Neural progenitor cell (in vitro differentiated cells): ENCODE measurements around the gene PCDH15. TPM values are rescaled to one million over a fixed set of nuclear protein-coding genes. Genes with fewer than 3 reads are reported as not detected.

Experiments
- DNase-seq: peaks from one replicate; pipeline ENCODE4 v3.0.0-alpha.2; 2016; ENCODE audit warnings: low spot score
- H2AFZ ChIP-seq: fragments of 200-600 bp; sonication (generic); replicated peaks from 2 replicates; pipeline ENCODE4 v1.6.1; 2016; ENCODE audit warnings: antibody characterized with exemption
- H3F3A ChIP-seq: fragments of 200-600 bp; sonication (generic); 2 replicates; pipeline ENCODE4 v1.6.1; 2016; ENCODE audit warnings: antibody characterized with exemption, low read depth
- H3K27ac ChIP-seq: fragments of 200-600 bp; sonication (generic); 2 replicates; pipeline ENCODE4 v1.5.1; 2016; ENCODE audit warnings: mild to moderate bottlenecking
- H3K27me3 ChIP-seq: fragments of 200-600 bp; sonication (generic); 2 replicates; pipeline ENCODE4 v1.6.1; 2016; ENCODE audit warnings: mild to moderate bottlenecking, moderate library complexity
- H3K36me3 ChIP-seq: fragments of 200-600 bp; sonication (generic); 2 replicates; pipeline ENCODE4 v1.5.1; 2016
- H3K4me1 ChIP-seq: fragments of 200-600 bp; sonication (generic); 2 replicates; pipeline ENCODE4 v1.6.1; 2016; ENCODE audit warnings: mixed run types
- H3K4me2 ChIP-seq: fragments of 200-600 bp; sonication (generic); 2 replicates; pipeline ENCODE4 v1.6.1; 2016
- H3K4me3 ChIP-seq: fragments of 200-600 bp; sonication (generic); 2 replicates; pipeline ENCODE4 v1.5.1; 2016
- H3K79me2 ChIP-seq: fragments of 200-600 bp; sonication (generic); 2 replicates; pipeline ENCODE4 v1.6.1; 2016; ENCODE audit warnings: low read depth
- H3K9ac ChIP-seq: fragments of 200-600 bp; sonication (generic); 2 replicates; pipeline ENCODE4 v1.6.1; 2016
- H3K9me3 ChIP-seq: fragments of 200-600 bp; sonication (generic); 2 replicates; pipeline ENCODE4 v1.5.1; 2016; ENCODE audit warnings: low read depth
- H4K20me1 ChIP-seq: fragments of 200-600 bp; sonication (generic); 2 replicates; pipeline ENCODE4 v1.6.1; 2016; ENCODE audit warnings: low read depth
- H3K27ac Mint-ChIP-seq: 3 replicates; pipeline ENCODE4 v1.8.0; 2021; ENCODE audit warnings: mixed read lengths
- H3K27me3 Mint-ChIP-seq: 2 replicates; pipeline ENCODE4 v1.8.0; 2022; ENCODE audit warnings: low read depth, mild to moderate bottlenecking, inconsistent platforms, moderate library complexity, mixed read lengths; ENCODE audit not compliant: insufficient read depth
- H3K36me3 Mint-ChIP-seq: 3 replicates; pipeline ENCODE4 v1.8.0; 2021; ENCODE audit warnings: mixed read lengths
- H3K4me1 Mint-ChIP-seq: 3 replicates; pipeline ENCODE4 v1.8.0; 2021; ENCODE audit warnings: mixed read lengths
- H3K4me3 Mint-ChIP-seq: 3 replicates; pipeline ENCODE4 v1.8.0; 2021; ENCODE audit warnings: mild to moderate bottlenecking, moderate library complexity, mixed read lengths
- H3K9me3 Mint-ChIP-seq: 3 replicates; pipeline ENCODE4 v1.8.0; 2020; ENCODE audit warnings: mixed read lengths
- CTCF ChIP-seq: fragments of 200-600 bp; sonication (generic); IDR thresholded peaks from 2 replicates; pipeline ENCODE4 v1.5.1; 2017; ENCODE audit warnings: antibody characterized with exemption, mild to moderate bottlenecking
- EZH2 ChIP-seq: fragments of 200-600 bp; sonication (generic); IDR thresholded peaks from 2 replicates; pipeline ENCODE4 v1.6.1; 2017; ENCODE audit warnings: antibody characterized with exemption, mild to moderate bottlenecking, moderate library complexity
- EZH2phosphoT487 ChIP-seq: fragments of 200-600 bp; sonication (generic); IDR thresholded peaks from 2 replicates; pipeline ENCODE4 v1.6.1; 2017; ENCODE audit warnings: antibody characterized with exemption
- total RNA-seq: library from RNA; depleted of rRNA; stranded (reverse); fragments of >200 nt; gene quantifications from 2 replicates; pipeline ENCODE4 v1.2.3, GENCODE V29; 2015; ENCODE audit warnings: low replicate concordance

PCDH15 gene
- total RNA-seq, 1 donor from 2014 or later = 0.17 TPM

GRCh38 chr10:54797636-54798321, 3.3 kb downstream of the PCDH15 start:
- Histone ChIP-seq H3K36me3 (no peaks in the 10 kb centered on the region), H3K9me3 (no peaks in the 10 kb centered on the region), H3K27ac (no peak overlapping the region), H3K4me3 (no peak overlapping the region), H3K4me1 (peaks cover 16% of the 10 kb centered on the region), H2AFZ (no peak overlapping the region), H3K79me2 (no peaks in the 10 kb centered on the region), H3K4me2 (no peak overlapping the region), H4K20me1 (no peaks in the 10 kb centered on the region), H3K27me3 (no peaks in the 10 kb centered on the region), H3F3A (no peaks in the 10 kb centered on the region), H3K9ac (no peak overlapping the region)
- TF ChIP-seq CTCF = no peak
- TF ChIP-seq EZH2 = no peak
- peak overlapping the region; percentile 44 for H3K27ac Mint-ChIP-seq
- H3K9me3 Mint-ChIP-seq = no peaks in the 10 kb centered on the region
- no peak for DNase-seq
- H3K4me1 Mint-ChIP-seq = peaks cover 27% of the 10 kb centered on the region
- no peaks in the 10 kb centered on the region for H3K36me3 Mint-ChIP-seq
- no peaks in the 10 kb centered on the region for H3K27me3 Mint-ChIP-seq
- no peak overlapping the region for H3K4me3 Mint-ChIP-seq

GRCh38 chr10:54796881-54797280, 4.2 kb downstream of the PCDH15 start:
- Histone ChIP-seq H3K27me3 (no peaks in the 10 kb centered on the region), H3K79me2 (no peaks in the 10 kb centered on the region), H4K20me1 (no peaks in the 10 kb centered on the region), H3K9me3 (no peaks in the 10 kb centered on the region), H3K36me3 (no peaks in the 10 kb centered on the region), H3K4me1 (peaks cover 16% of the 10 kb centered on the region), H3K9ac (no peak overlapping the region), H3K27ac (peak overlapping the region; percentile 23), H3K4me2 (peak overlapping the region; percentile 47), H3F3A (no peaks in the 10 kb centered on the region), H3K4me3 (no peak overlapping the region), H2AFZ (no peak overlapping the region)
- H3K36me3 Mint-ChIP-seq = no peaks in the 10 kb centered on the region
- no peak overlapping the region for H3K4me3 Mint-ChIP-seq
- no peaks in the 10 kb centered on the region for H3K27me3 Mint-ChIP-seq
- peak overlapping the region; percentile 19 for H3K27ac Mint-ChIP-seq
- no peak for TF ChIP-seq EZH2
- TF ChIP-seq EZH2phosphoT487 = no peak
- no peak for TF ChIP-seq CTCF
- peak; percentile 60 for DNase-seq
- H3K4me1 Mint-ChIP-seq = peaks cover 27% of the 10 kb centered on the region
- no peaks in the 10 kb centered on the region for H3K9me3 Mint-ChIP-seq

- no peak overlapping the region for H3K4me3 ChIP-seq
- Mint-ChIP-seq H3K4me1 (peaks cover 4% of the 10 kb centered on the region), H3K27ac (no peak overlapping the region)
These were observed 24.4 kb downstream of the PCDH15 start for GRCh38 chr10:54776622-54777021.

More at GRCh38 chr10:54776622-54777021, 24.4 kb downstream of the PCDH15 start:
- Histone ChIP-seq H3K9me3 (no peaks in the 10 kb centered on the region), H3K27me3 (no peaks in the 10 kb centered on the region), H3K4me1 (no peaks in the 10 kb centered on the region), H3K4me2 (no peak overlapping the region), H3K27ac (no peak overlapping the region), H3K9ac (no peak overlapping the region), H2AFZ (no peak overlapping the region), H3F3A (no peaks in the 10 kb centered on the region), H4K20me1 (no peaks in the 10 kb centered on the region), H3K79me2 (no peaks in the 10 kb centered on the region), H3K36me3 (no peaks in the 10 kb centered on the region)
- Mint-ChIP-seq H3K27me3 (peaks cover 2% of the 10 kb centered on the region), H3K4me3 (no peak overlapping the region), H3K36me3 (peaks cover 5% of the 10 kb centered on the region), H3K9me3 (peaks cover 7% of the 10 kb centered on the region)
- TF ChIP-seq EZH2phosphoT487 = no peak
- TF ChIP-seq EZH2 = no peak
- no peak for TF ChIP-seq CTCF
- DNase-seq = no peak
